Right lobe of liver (tissue), 4 donors: Measurements from ENCODE around the gene SV2C.

ENCODE experiments used
- CTCF ChIP-seq, 4 donors: fragments of 200-600 bp in 3 of 4; fragments of 450-650 bp in 1 of 4; IDR thresholded peaks; one replicate each; pipeline versions ENCODE4 v1.5.1 to v1.8.0; 2016 to 2022; ENCODE audit warnings: antibody characterized with exemption in 4 of 4, mild to moderate bottlenecking in 2 of 4
- POLR2A ChIP-seq: fragments of 450-650 bp; IDR thresholded peaks from one replicate; pipeline ENCODE4 v1.6.1; 2017; ENCODE audit warnings: antibody characterized with exemption, mild to moderate bottlenecking
- donor health status: DM: no; HTN: no; CAD: no.
- donor health status: DM: no; HTN: no; CAD: no.
- donor health status: DM: no; HTN: yes; CAD: no.

DNA sequence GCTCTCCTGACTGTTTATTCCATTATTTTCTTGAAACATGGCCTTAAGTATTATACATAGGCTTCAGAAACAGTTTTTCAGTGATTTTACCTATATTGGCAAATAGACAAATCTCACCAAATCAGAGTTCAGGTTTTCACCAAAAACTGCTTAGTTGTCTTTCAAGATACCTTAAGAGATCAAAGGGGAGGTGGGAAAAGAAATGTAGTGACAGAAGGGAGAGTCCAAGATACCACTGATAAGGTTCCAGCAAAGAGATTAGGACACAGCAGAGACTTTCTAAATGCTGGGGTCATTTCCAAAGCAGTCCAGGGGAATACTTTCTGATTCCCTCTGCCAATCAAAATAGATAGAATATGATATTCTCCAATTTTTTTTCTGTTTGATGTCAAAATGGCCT, 246.2 kb downstream of the SV2C start:
- TF ChIP-seq CTCF (IDR thresholded peaks at IDR 0.05): no peak
- TF ChIP-seq POLR2A: no peak
